Activated naive CD8-positive, alpha-beta T cell treated with anti-CD3 and anti-CD28 coated beads, Interleukin-2, amount 50 U/mL, for 24 hours (primary cell): ENCODE results near the gene HAUS1.
"Not testable (repeated sequence)": the region's sequence is repeated elsewhere in the genome, so short reads cannot be mapped to it uniquely, and the experiment has no call there.

Experiments used
- ATAC-seq: fragments of 150-1000 bp; cut with Tn5 transposase; one replicate; pipeline ENCODE4 v1.10.0; 2021
- DNase-seq: peaks from one replicate; pipeline ENCODE4 v3.0.0; 2021
- H3K27ac Mint-ChIP-seq: one replicate; pipeline ENCODE4 v1.8.0; 2021; ENCODE audit warnings: mild to moderate bottlenecking, mixed read lengths
- H3K27me3 Mint-ChIP-seq: one replicate; pipeline ENCODE4 v1.8.0; 2021; ENCODE audit warnings: mixed read lengths
- H3K36me3 Mint-ChIP-seq: one replicate; pipeline ENCODE4 v1.8.0; 2021; ENCODE audit warnings: low read depth, mixed read lengths
- H3K4me1 Mint-ChIP-seq: one replicate; pipeline ENCODE4 v1.8.0; 2021; ENCODE audit warnings: mixed read lengths
- H3K4me3 Mint-ChIP-seq: one replicate; pipeline ENCODE4 v1.8.0; 2021; ENCODE audit warnings: mild to moderate bottlenecking, moderate library complexity, mixed read lengths
- H3K9me3 Mint-ChIP-seq: one replicate; pipeline ENCODE4 v1.8.0; 2021; ENCODE audit warnings: mixed read lengths

Gene HAUS1

DNA sequence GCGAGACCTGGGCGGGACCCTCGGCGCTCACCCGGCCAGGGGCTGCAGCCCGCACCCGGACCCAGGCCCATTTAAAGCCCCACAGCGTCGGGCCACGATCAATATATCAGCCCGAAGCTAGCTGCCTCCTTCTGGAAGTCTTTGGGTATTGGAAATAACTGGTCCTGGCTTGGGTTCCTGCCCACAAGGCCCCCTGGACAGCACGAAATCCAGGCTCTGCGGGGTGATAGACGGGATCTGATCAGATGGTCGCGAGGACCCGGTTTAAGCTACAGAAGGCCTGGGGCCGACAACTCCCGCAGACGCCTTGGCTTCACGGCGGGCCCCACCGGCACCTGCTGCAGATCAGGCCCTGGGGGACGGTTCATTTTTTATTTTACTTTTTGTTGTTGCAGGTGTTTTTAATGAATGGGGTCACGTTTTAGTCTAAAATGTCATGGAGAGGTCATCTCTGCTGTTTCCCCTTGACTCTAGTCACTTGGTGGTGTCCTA is 31.8 kb upstream of the HAUS1 start:
- Mint-ChIP-seq H3K27me3 (peaks cover 2% of the 10 kb centered on the region), H3K27ac (peak overlapping the region; percentile 70)

GRCh38 chr18:46072959-46073358 is 31.2 kb upstream of the HAUS1 start:
- peaks cover 45% of the 10 kb centered on the region for H3K4me1 Mint-ChIP-seq
- H3K27ac Mint-ChIP-seq, result peak overlapping the region; percentile 70
- H3K27me3 Mint-ChIP-seq, result peaks cover 2% of the 10 kb centered on the region
- H3K36me3 Mint-ChIP-seq, result peaks cover 7% of the 10 kb centered on the region
- no peak for DNase-seq
- no peak for ATAC-seq
- peak overlapping the region; percentile 82 for H3K4me3 Mint-ChIP-seq
- no peaks in the 10 kb centered on the region for H3K9me3 Mint-ChIP-seq

More for the DNA sequence above, 31.8 kb upstream of the HAUS1 start:
- Mint-ChIP-seq H3K36me3 (peaks cover 7% of the 10 kb centered on the region), H3K9me3 (no peaks in the 10 kb centered on the region), H3K4me1 (peaks cover 45% of the 10 kb centered on the region), H3K4me3 (peak overlapping the region; percentile 82)
- DNase-seq (no peak), ATAC-seq (no peak)

GRCh38 chr18:46073474-46074331 is 30.5 kb upstream of the HAUS1 start:
- ATAC-seq (peak; percentile 52), DNase-seq (peak; percentile 64)
- Mint-ChIP-seq H3K9me3 (no peaks in the 10 kb centered on the region), H3K27me3 (peaks cover 2% of the 10 kb centered on the region), H3K4me3 (peak overlapping the region; percentile 82), H3K4me1 (peaks cover 42% of the 10 kb centered on the region), H3K27ac (peak overlapping the region; percentile 53), H3K36me3 (peaks cover 8% of the 10 kb centered on the region)

- Mint-ChIP-seq H3K4me1 (no peaks in the 10 kb centered on the region), H3K27ac (no peak overlapping the region), H3K4me3 (no peak overlapping the region), H3K36me3 (peaks cover 32% of the 10 kb centered on the region), H3K27me3 (no peaks in the 10 kb centered on the region), H3K9me3 (no peaks in the 10 kb centered on the region)
- no peak for ATAC-seq
- DNase-seq, result no peak
Measured at GRCh38 chr18:46079336-46079735, 24.8 kb upstream of the HAUS1 start.

GRCh38 chr18:46080156-46080555 is 24.0 kb upstream of the HAUS1 start:
- Mint-ChIP-seq H3K4me3 (no peak overlapping the region), H3K9me3 (no peaks in the 10 kb centered on the region), H3K27ac (no peak overlapping the region), H3K4me1 (no peaks in the 10 kb centered on the region), H3K27me3 (no peaks in the 10 kb centered on the region), H3K36me3 (peaks cover 40% of the 10 kb centered on the region)
- no peak for DNase-seq
- no peak for ATAC-seq

DNA sequence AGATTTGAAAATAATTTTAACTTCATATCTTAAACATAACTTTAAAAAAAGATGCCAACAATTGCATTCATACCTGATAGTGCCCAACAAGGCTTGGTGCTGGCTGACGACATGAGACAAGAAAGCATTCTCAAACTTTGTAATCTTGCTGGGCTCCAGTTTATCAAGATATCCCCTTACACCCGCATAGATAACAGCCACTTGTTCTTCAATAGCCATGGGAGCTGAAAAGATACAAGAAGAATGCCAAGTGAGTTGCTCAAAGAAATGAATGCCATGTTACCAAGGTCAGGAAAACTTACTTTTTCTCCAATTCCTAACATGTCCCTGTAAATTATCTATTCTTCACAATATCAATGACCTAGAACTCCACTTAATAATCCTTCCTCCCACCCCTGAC is 19.8 kb upstream of the HAUS1 start:
- ATAC-seq, result no peak
- H3K27ac Mint-ChIP-seq, result peak overlapping the region; percentile 12
- no peaks in the 10 kb centered on the region for H3K27me3 Mint-ChIP-seq
- H3K4me3 Mint-ChIP-seq, result no peak overlapping the region
- no peaks in the 10 kb centered on the region for H3K9me3 Mint-ChIP-seq
- peaks cover 70% of the 10 kb centered on the region for H3K36me3 Mint-ChIP-seq
- H3K4me1 Mint-ChIP-seq, result no peaks in the 10 kb centered on the region
- no peak for DNase-seq

GRCh38 chr18:46088501-46088900 is 15.7 kb upstream of the HAUS1 start:
- not testable (repeated sequence) for DNase-seq, H3K4me3 Mint-ChIP-seq, H3K9me3 Mint-ChIP-seq, ATAC-seq, H3K27me3 Mint-ChIP-seq, H3K27ac Mint-ChIP-seq
- Mint-ChIP-seq H3K36me3 (peaks cover 84% of the 10 kb centered on the region), H3K4me1 (peaks cover 19% of the 10 kb centered on the region)

DNA sequence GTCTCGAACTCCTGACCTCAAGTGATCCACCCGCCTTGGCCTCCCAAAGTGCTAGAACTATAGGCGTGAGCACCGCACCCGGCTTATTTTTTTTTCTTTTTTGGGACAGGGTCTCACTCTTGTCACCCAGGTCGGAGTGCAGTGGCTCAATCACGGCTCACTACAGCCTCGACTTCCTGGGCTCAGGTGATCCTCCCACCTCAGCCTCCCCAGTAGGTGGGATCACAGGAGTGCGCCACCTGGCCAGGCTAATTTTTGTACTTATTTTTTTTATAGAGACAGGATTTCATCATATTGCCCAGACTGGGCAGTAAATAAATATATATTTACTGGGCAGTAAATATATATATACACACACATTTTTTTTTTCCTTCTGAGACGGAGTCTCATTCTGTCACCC is 8.7 kb upstream of the HAUS1 start:
- H3K9me3 Mint-ChIP-seq, result no peaks in the 10 kb centered on the region
- peak overlapping the region; percentile 24 for H3K4me3 Mint-ChIP-seq
- no peaks in the 10 kb centered on the region for H3K27me3 Mint-ChIP-seq
- DNase-seq, result no peak
- no peak overlapping the region for H3K27ac Mint-ChIP-seq
- peaks cover 53% of the 10 kb centered on the region for H3K36me3 Mint-ChIP-seq
- H3K4me1 Mint-ChIP-seq, result peaks cover 49% of the 10 kb centered on the region
- ATAC-seq, result no peak

DNA sequence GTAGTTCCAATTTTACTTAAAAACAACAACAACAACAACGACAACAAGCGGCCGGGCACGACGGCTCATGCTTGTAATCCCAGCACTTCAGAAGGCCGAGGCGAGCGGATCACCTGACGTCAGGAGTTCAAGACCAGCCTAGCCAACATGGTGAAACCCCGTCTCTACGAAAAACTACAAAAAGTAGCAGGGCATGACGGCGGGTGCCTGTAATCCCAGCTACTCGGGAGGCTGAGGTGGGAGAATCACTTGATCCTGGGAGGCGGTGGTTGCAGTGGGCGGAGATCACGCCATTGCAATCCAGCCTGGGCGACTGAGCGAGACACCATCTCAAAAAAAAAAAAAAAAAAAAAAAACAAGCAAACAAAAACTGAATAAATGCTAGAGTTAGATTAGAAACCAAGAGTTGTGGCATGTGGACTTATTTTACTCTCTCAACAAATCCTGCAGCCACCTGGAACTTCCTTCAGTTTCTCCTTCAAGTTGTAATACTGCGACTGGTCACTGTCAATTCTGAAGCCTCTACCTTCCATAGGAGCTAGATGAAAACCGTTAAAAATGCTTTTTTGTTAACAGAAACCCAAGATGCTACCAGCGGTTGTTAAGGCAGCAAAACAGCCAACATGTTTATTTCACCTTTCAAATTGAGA is 7.4 kb upstream of the HAUS1 start:
- Mint-ChIP-seq H3K27ac (peak overlapping the region; percentile 97), H3K9me3 (no peaks in the 10 kb centered on the region), H3K27me3 (no peaks in the 10 kb centered on the region), H3K4me1 (peaks cover 38% of the 10 kb centered on the region), H3K36me3 (peaks cover 41% of the 10 kb centered on the region), H3K4me3 (peak overlapping the region; percentile 97)
- no peak for DNase-seq
- ATAC-seq, result no peak

- DNase-seq (no peak), ATAC-seq (peak; percentile 3)
- Mint-ChIP-seq H3K36me3 (peaks cover 37% of the 10 kb centered on the region), H3K9me3 (no peaks in the 10 kb centered on the region), H3K27ac (peak overlapping the region; percentile 97), H3K4me1 (peaks cover 38% of the 10 kb centered on the region), H3K27me3 (no peaks in the 10 kb centered on the region), H3K4me3 (peak overlapping the region; percentile 97)
Measured at GRCh38 chr18:46097431-46097800, 6.8 kb upstream of the HAUS1 start.

DNA sequence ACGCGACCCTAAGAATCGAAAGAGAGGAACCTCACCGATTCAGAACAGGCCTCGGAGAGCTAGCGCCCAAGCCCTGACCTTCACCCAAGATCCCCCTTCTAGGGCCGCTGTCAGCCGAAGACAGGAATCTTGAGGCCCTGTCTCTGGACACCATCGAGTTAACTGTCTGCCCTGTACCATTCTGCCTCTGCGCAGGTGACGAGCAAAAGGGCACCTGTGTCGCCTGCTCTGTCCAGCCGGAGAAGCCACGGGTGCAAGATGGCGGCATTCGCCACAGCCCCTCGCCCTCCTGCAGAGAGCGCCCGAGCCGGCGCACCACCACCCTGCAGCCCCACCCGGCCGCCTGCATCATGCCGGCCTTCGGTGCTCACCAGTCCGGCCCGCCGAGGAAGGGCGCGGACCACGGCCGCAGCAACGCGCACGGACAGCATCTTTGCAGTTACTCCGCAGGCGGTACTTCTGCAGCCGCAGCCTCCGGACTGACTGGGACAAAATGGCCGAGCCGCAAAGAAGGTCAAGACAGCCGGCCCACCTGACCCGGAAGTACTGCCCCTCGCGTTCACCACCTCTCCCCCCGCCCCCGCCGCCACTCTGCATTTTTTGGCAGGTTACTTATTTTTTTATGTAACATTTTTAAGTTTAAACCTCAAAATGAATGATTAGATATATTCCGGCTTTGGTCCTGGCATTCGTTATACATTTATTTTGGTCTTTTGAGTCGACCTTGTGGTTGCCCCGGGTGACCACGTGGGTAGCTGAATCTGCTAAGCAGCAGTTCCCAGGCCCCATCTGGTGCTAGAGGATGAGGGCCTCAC is 6.2 kb upstream of the HAUS1 start, which contains the start of gene ATP5F1A:
TSS of gene ATP5F1A (minus strand) at position 496 of the 815 bp plus-strand sequence. CDS start at position 431, 65 bp downstream.
- ATAC-seq, result peak; percentile 88
- DNase-seq, result peak; percentile 87
- H3K4me3 Mint-ChIP-seq, result peak within 1 kb of the TSS; percentile 97
- H3K27me3 Mint-ChIP-seq, result no peaks in the 10 kb centered on the region
- H3K36me3 Mint-ChIP-seq, result peaks cover 34% of the 10 kb centered on the region
- no peaks in the 10 kb centered on the region for H3K9me3 Mint-ChIP-seq
- H3K27ac Mint-ChIP-seq, result peak within 1 kb of the TSS; percentile 97
- peaks cover 38% of the 10 kb centered on the region for H3K4me1 Mint-ChIP-seq

- Mint-ChIP-seq H3K36me3 (peaks cover 29% of the 10 kb centered on the region), H3K27me3 (no peaks in the 10 kb centered on the region), H3K9me3 (no peaks in the 10 kb centered on the region), H3K27ac (peak overlapping the region; percentile 97), H3K4me3 (peak overlapping the region; percentile 97), H3K4me1 (peaks cover 35% of the 10 kb centered on the region)
- no peak for ATAC-seq
- DNase-seq, result no peak
Measured at GRCh38 chr18:46098616-46098933, 5.6 kb upstream of the HAUS1 start.

DNA sequence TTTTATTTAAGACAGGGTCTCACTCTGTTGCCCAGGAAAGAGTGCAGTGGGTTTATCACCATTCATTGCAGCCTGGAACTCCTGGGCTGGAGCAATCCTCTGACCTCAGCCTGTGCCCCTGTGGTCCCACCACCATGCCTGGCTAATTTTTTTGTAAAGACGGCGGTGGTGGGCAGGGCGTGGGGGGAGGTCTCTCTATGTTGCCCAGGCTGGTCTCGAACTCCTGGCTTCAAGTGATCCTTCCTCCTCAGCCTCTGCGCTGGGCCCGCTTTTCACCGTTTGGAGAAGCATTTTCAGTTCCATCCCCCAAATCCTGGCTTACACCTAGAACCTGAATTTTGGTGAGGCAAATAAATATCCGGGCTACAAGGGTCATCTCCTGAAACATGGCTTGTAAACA is 4.7 kb upstream of the HAUS1 start:
- no peak for ATAC-seq
- Mint-ChIP-seq H3K27ac (no peak overlapping the region), H3K9me3 (no peaks in the 10 kb centered on the region), H3K27me3 (no peaks in the 10 kb centered on the region), H3K36me3 (peaks cover 21% of the 10 kb centered on the region), H3K4me1 (peaks cover 33% of the 10 kb centered on the region), H3K4me3 (no peak overlapping the region)
- DNase-seq, result no peak

DNA sequence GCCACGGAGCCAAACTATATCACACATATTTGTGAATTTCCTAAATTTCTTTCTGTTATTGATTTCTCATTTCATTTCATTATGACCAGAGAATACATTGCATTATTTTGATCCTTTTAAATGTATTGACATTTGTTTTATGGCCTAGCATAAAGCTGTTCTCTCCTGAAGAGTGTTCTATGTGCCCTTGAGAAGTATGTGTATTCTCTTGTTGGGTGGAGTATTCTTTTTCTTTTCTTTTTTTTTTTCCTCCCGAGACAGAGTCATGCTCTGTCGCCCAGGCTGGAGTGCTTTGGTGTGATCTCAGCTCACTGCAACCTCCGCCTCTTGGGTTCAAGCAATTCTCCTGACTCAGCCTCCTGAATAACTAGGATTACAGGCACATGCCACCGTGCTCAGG is 5.2 kb downstream of the HAUS1 start:
- H3K27ac Mint-ChIP-seq, result peak overlapping the region; percentile 35

More for the DNA sequence above, 5.2 kb downstream of the HAUS1 start:
- ATAC-seq, result no peak
- H3K4me1 Mint-ChIP-seq, result peaks cover 25% of the 10 kb centered on the region
- peaks cover 41% of the 10 kb centered on the region for H3K36me3 Mint-ChIP-seq
- no peaks in the 10 kb centered on the region for H3K27me3 Mint-ChIP-seq
- H3K9me3 Mint-ChIP-seq, result no peaks in the 10 kb centered on the region
- no peak overlapping the region for H3K4me3 Mint-ChIP-seq
- no peak for DNase-seq
